Esophagus muscularis mucosa (tissue), 4 donors: Measurements from ENCODE around the gene GXYLT1. TPM values are rescaled to one million over a fixed set of nuclear protein-coding genes. Genes with fewer than 3 reads are reported as not detected.

Experiments used
- DNase-seq: peaks from one replicate; pipeline ENCODE4 v3.0.0-alpha.2; 2017; ENCODE audit errors: extremely low spot score
- H3K27ac ChIP-seq, 4 donors: fragments of 200-600 bp; sonication (generic); replicated peaks in 1 of 4; 1 replicate in 3 of 4; 2 replicates in 1 of 4; pipeline ENCODE4 v1.5.1; 2016 to 2019; ENCODE audit warnings: mild to moderate bottlenecking in 1 of 4
- H3K27me3 ChIP-seq, 4 donors: fragments of 200-600 bp; sonication (generic); one replicate each; pipeline versions ENCODE4 v1.5.1 to v1.6.0; 2016 to 2019
- H3K36me3 ChIP-seq, 4 donors: fragments of 200-600 bp; sonication (generic); one replicate each; pipeline ENCODE4 v1.5.1; 2016 to 2019
- H3K4me1 ChIP-seq, 4 donors: fragments of 200-600 bp; sonication (generic); one replicate each; pipeline ENCODE4 v1.5.1; 2016 to 2019
- H3K4me3 ChIP-seq, 4 donors: fragments of 200-600 bp; sonication (generic); 1 replicate in 2 of 4; 2 replicates in 2 of 4; pipeline ENCODE4 v1.5.1; 2016 to 2019; ENCODE audit warnings: mild to moderate bottlenecking in 4 of 4, moderate library complexity in 1 of 4
- H3K9me3 ChIP-seq, 4 donors: fragments of 200-600 bp; sonication (generic); 1 replicate in 3 of 4; 2 replicates in 1 of 4; pipeline ENCODE4 v1.5.1; 2016 to 2019
- EP300 ChIP-seq: sonication (generic); formaldehyde crosslinking; IDR thresholded peaks from one replicate; pipeline ENCODE4 v1.6.1; 2017; ENCODE audit warnings: antibody characterized with exemption
- POLR2A ChIP-seq: fragments of 450-650 bp; IDR thresholded peaks from one replicate; pipeline ENCODE4 v1.6.1; 2017; ENCODE audit warnings: antibody characterized with exemption, moderate library complexity, mild to moderate bottlenecking, low read depth
- POLR2AphosphoS5 ChIP-seq, 2 donors: sonication (generic); formaldehyde crosslinking; IDR thresholded peaks; one replicate each; pipeline ENCODE4 v1.6.1; 2017; ENCODE audit warnings: antibody characterized with exemption in 2 of 2
- WGBS: methylation state at CpG from one replicate; pipeline ENCODE4 v1.1.5; 2018; 5-methylcytosine and 5-hydroxymethylcytosine counted together
- intact Hi-C: fragments of 100-400 bp; cut with DNase I; formaldehyde crosslinking; loops from one replicate; pipeline ENCODE4 v1.15.1; 2023
- total RNA-seq, 4 donors: library from RNA; depleted of rRNA; stranded (reverse); fragments of >200 nt; gene quantifications; one replicate each; pipeline versions ENCODE4 v1.1.0 to v1.2.1, GENCODE V29; 2016
- TF ChIP-seq, protein P1 (sequence below), 3 experiments: fragments of 200-600 bp in 2 of 3; fragments of 450-650 bp in 1 of 3; sonication (generic) in 2 of 3; IDR thresholded peaks; one replicate each; pipeline ENCODE4 v1.5.1; 2017 to 2019; ENCODE audit warnings: antibody characterized with exemption in 3 of 3, mild to moderate bottlenecking in 2 of 3, moderate library complexity in 1 of 3

Gene GXYLT1
- total RNA-seq, 4 donors from 2014 or later: 9.7 to 13.7 (median 12.1) TPM

DNA sequence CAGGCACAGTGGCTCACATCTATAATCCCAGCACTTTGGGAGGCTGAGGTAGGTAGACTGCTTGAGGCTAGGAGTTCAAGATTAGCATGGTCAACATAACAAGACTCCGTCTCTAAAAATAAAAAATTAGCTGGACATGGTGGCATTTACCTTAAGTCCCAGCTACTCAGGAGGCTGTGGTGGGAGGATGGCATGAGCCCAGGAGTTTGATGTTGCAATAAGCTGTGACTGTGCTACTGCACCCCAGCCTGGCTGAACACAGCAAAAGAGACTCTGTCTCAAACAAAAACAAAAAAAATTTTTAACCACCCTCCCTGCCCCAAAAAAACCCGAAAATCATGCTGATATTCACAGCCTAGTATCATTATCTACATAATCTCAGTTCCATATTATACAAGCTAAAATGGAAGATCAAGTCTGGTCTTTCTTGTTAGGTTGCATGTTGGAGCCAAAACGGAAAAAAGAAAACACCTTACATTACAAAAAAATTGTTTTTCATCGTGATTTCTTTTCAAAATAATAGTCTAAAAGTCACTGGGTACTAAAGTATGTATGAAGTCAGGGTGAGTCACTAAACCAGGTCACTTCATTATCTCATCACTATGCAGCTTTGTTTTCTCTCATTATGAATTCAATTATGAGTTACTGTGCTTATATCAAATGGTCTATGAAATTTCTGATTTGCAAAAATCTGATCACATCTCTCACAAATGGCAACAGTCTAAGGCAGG, 13.8 kb downstream of the GXYLT1 start:
- Histone ChIP-seq H3K4me1 (peaks cover 9 to 17% (median 11%) of the 10 kb centered on the region in 4 donors), H3K27me3 (no peaks in the 10 kb centered on the region), H3K4me3 (no peak overlapping the region), H3K27ac (no peak overlapping the region), H3K9me3 (no peaks in the 10 kb centered on the region), H3K36me3 (no peaks in the 10 kb centered on the region)
- DNase-seq: no peak
- intact Hi-C loops: loop anchor here (2.0 kb wide), 1 partner anchor 202 kb away; no protein-coding TSS in a partner anchor
- TF ChIP-seq POLR2AphosphoS5 (IDR thresholded peaks at IDR 0.05) (no peak), POLR2A (no peak), EP300 (no peak)
- TF ChIP-seq, protein P1, sequence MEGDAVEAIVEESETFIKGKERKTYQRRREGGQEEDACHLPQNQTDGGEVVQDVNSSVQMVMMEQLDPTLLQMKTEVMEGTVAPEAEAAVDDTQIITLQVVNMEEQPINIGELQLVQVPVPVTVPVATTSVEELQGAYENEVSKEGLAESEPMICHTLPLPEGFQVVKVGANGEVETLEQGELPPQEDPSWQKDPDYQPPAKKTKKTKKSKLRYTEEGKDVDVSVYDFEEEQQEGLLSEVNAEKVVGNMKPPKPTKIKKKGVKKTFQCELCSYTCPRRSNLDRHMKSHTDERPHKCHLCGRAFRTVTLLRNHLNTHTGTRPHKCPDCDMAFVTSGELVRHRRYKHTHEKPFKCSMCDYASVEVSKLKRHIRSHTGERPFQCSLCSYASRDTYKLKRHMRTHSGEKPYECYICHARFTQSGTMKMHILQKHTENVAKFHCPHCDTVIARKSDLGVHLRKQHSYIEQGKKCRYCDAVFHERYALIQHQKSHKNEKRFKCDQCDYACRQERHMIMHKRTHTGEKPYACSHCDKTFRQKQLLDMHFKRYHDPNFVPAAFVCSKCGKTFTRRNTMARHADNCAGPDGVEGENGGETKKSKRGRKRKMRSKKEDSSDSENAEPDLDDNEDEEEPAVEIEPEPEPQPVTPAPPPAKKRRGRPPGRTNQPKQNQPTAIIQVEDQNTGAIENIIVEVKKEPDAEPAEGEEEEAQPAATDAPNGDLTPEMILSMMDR (IDR thresholded peaks at IDR 0.05): no peak
- 53% methylated on average over 4 of the region's 4 CpGs for WGBS

DNA sequence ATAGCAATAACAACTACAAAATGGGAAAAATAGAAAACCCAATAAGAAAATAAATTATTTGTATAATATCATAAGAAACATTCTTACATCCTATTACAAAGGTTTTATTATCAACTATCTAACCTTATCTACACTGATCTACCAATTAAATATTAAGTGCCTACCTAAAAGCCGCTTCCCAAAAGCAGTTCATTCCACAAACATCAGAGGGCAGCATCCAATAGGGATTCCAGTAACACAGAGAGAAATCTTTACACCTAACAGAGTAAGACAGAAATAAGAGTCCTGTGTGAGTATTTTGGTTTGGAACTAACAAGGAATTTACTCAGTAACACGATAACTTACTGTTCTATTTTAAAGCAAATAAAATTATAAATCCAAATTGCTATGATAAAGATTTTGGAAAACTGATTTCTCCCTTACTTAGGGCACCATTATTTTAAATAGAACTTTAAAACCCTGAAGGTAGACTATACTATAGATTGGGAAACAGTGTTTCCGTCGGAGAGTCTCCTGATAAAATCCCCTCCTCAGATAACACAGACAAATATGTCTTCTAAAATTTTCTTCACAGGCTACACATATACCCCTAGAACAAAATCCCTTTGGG, 15.0 kb downstream of the GXYLT1 start:
- no peaks in the 10 kb centered on the region for H3K36me3 ChIP-seq
- WGBS: 33% methylated on average over 4 of the region's 4 CpGs
- H3K4me3 ChIP-seq: no peak overlapping the region
- H3K4me1 ChIP-seq: peaks cover 9 to 20% (median 14%) of the 10 kb centered on the region in 4 donors
- DNase-seq: no peak
- intact Hi-C loops: loop anchor here (2.0 kb wide), 1 partner anchor 203 kb away; no protein-coding TSS in a partner anchor
- H3K27ac ChIP-seq: no peak overlapping the region
- TF ChIP-seq POLR2A: no peak
- TF ChIP-seq POLR2AphosphoS5 (IDR thresholded peaks at IDR 0.05): no peak
- no peak for TF ChIP-seq EP300
- TF ChIP-seq, protein P1 (IDR thresholded peaks at IDR 0.05): peak; percentile 80 to 84 (median 82)
- no peaks in the 10 kb centered on the region for H3K27me3 ChIP-seq
- H3K9me3 ChIP-seq: no peaks in the 10 kb centered on the region

DNA sequence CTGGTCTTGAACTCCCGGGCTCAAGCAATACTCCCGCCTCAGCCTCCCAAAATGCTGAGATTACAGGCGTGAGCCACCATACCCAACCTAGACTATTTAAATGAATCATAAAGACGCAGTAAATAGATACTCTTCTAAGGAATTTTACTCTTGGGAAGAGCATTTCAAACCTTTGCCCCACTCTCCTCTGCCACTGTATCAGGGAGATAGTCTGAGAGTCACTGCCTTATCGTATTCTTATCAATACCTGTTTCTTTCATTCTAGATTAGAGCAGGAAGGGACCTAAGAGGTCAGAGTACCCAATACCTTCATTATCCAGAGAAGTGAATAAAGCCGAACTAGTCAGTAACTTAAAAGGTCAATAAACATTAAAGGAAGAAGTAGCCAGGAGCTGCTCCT, 15.8 kb downstream of the GXYLT1 start:
- H3K27me3 ChIP-seq: no peaks in the 10 kb centered on the region
- peaks cover 9 to 21% (median 16%) of the 10 kb centered on the region in 4 donors for H3K4me1 ChIP-seq
- H3K4me3 ChIP-seq: no peak overlapping the region
- H3K36me3 ChIP-seq: no peaks in the 10 kb centered on the region
- intact Hi-C loops: no loop called here
- no peak for DNase-seq
- no peak overlapping the region for H3K27ac ChIP-seq
- WGBS: 92% methylated on average over 6 of the region's 6 CpGs
- H3K9me3 ChIP-seq: no peaks in the 10 kb centered on the region
- TF ChIP-seq, protein P1 (IDR thresholded peaks at IDR 0.05): no peak
- no peak for TF ChIP-seq POLR2A
- TF ChIP-seq EP300: no peak
- no peak for TF ChIP-seq POLR2AphosphoS5 (IDR thresholded peaks at IDR 0.05)

DNA sequence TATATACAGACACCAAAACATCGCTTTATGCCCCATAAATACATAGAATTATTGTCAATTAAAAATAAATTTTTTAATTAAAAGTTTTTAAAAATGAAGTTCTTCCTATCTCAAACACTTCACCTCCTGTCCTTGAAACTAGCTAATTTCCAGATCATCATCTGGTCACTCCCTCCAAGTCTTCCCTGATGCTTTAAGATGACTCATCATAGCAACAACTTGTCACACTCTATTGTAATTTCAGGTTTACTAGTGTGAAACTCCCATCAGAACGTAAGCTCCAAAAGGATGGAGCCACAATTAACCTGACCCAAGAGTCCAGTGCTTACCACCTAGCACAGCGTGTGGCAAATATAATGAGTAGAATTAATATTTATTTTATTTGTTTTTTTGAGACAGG, 16.3 kb downstream of the GXYLT1 start:
- H3K9me3 ChIP-seq: no peaks in the 10 kb centered on the region
- H3K4me1 ChIP-seq: peaks cover 9 to 21% (median 16%) of the 10 kb centered on the region in 4 donors
- no peak for TF ChIP-seq POLR2AphosphoS5 (IDR thresholded peaks at IDR 0.05)
- TF ChIP-seq EP300: no peak
- TF ChIP-seq, protein P1 (IDR thresholded peaks at IDR 0.05): no peak
- no peak for TF ChIP-seq POLR2A
- no peak overlapping the region for H3K4me3 ChIP-seq
- H3K27me3 ChIP-seq: no peaks in the 10 kb centered on the region
- intact Hi-C loops: no loop called here
- H3K27ac ChIP-seq: no peak overlapping the region
- WGBS: 87% methylated on average over 3 of the region's 3 CpGs
- H3K36me3 ChIP-seq: no peaks in the 10 kb centered on the region
- DNase-seq: no peak
